PFSK-1 (cell line): ENCODE data around the gene ACKR3.

Experiments used
- POLR2AphosphoS5 ChIP-seq: IDR thresholded peaks from 2 replicates; pipeline ENCODE4 v1.6.1; 2012; ENCODE audit warnings: low read depth, mild to moderate bottlenecking, control low read depth, low read length, moderate library complexity
- REST ChIP-seq, 2 experiments: IDR thresholded peaks; 2 replicates each; pipeline versions ENCODE4 v1.6.1 to v1.8.0; 2011 to 2012; ENCODE audit warnings: low read depth in 2 of 2, low read length in 2 of 2, control low read depth in 1 of 2, inconsistent platforms in 1 of 2, mild to moderate bottlenecking in 1 of 2, moderate library complexity in 1 of 2; ENCODE audit not compliant: insufficient read depth in 1 of 2

DNA sequence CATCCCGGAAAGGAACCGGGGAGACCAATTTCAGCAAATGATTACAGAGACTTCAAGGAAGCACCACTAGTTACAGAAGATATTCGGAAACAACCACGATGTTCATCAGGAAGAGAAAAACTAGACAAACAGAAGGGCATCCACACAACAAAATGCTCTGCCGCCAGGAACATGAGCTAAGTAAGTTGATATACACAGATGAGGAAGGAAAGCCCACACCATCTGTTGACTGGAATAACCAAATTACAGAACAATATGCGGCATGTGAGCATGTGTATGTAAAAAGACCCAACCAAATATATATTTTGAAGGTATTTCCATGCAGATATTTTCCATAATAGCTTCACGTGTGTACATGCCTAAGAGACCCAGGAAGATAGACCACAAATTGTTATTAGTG lies 47.0 kb downstream of the ACKR3 start:
- TF ChIP-seq REST (IDR thresholded peaks at IDR 0.05; ENCODE audit: insufficient read depth in 1 of 2, low read depth in 2 of 2, low read length in 2 of 2) (no peak), POLR2AphosphoS5 (no peak)
